GM12892 (cell line): Measurements from ENCODE around the gene SRRM3.
"Not testable (repeated sequence)": the region's sequence is repeated elsewhere in the genome, so short reads cannot be mapped to it uniquely, and the experiment has no call there.

Experiments
- DNase-seq: peaks from one replicate; pipeline ENCODE4 v3.0.0; 2011; ENCODE audit not compliant: insufficient read length
- FAIRE-seq: peaks from 2 replicates; lab custom pipeline; 2011; peaks lifted over from hg19 to GRCh38; lab: Jason Lieb, UNC
- POLR2A ChIP-seq: IDR thresholded peaks from 2 replicates; pipeline ENCODE4 v1.6.1; 2011; ENCODE audit warnings: low read depth, low read length, control low read depth
- POLR2AphosphoS5 ChIP-seq: IDR thresholded peaks from 2 replicates; pipeline ENCODE4 v1.6.1; 2011; ENCODE audit warnings: low read depth, low read length, control low read depth
- TAF1 ChIP-seq: IDR thresholded peaks from 2 replicates; pipeline ENCODE4 v1.6.1; 2011; ENCODE audit warnings: low read depth, mild to moderate bottlenecking, control low read depth, low read length, borderline replicate concordance

Gene SRRM3

DNA sequence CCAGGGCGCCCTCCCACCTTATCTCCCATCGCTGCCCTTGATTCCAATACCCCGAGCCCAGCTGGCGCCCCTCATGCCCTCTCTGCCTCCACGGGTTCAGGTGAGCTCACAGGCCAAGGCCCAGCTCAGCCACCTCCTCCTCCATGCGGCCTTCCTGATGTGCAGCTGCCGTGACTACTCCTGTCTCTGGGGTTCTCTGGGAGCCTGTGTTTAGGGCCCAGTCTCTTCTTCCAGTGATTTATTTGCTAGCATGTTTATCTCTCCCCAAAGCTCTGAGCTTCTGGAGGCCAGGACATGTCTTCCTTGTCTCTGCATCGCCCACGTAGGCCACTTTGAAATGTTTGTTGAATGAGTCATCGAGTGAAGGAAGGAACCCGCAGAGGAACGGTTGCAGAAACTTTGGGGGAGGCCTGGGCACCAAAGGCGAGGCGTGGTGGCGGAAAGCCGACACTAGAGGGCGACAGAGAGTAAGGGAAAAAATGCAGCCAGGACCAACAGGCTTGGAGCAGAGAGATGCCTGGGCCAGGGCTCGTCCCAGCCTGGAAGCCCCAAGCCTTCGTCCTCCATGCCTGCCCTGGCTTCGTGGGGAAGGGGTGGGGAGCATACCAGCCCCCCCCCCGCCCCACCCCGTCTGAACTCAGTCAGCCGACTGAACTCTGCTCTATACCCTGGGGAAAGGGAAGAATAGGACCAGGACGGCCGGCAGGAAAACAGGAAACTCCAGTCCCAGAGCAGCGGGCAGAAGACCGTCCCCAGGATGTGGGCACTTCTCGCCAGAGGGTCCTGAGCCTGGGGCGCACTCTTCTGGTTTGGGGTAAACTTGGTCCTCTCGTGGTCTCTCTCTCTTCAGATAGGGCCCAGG lies 89.9 kb downstream of the SRRM3 start:
- FAIRE-seq = peak; percentile 70
- DNase-seq = peak; percentile 88
- TF ChIP-seq TAF1 (no peak), POLR2AphosphoS5 (no peak), POLR2A (no peak)

DNA sequence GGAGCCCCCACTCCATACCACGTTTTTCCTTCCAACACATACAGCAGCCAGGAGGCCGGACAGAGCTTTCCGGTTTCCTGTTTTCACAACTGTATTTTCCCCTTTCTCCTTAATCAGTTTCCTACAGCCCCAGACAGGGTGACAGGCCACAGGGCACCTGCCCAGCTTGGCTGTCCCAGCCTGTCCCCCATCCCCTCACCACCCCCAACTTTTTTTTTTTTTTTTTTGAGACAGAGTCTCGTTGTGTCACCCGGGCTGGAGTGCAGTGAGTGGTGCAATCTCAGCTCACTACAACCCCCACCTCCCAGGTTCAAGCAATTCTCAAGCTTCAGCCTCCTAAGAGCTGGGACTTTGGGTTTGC lies 90.5 kb downstream of the SRRM3 start:
- TF ChIP-seq TAF1 = no peak
- no peak for TF ChIP-seq POLR2A
- TF ChIP-seq POLR2AphosphoS5 = no peak
- no peak for DNase-seq
- no peak for FAIRE-seq

GRCh38 chr7:76292911-76293310 lies 91.2 kb downstream of the SRRM3 start:
- not testable (repeated sequence) for DNase-seq, FAIRE-seq

- DNase-seq (no peak), FAIRE-seq (no peak)
- TF ChIP-seq POLR2AphosphoS5 = no peak
- TF ChIP-seq POLR2A = no peak
- TF ChIP-seq TAF1 = no peak
Measured at GRCh38 chr7:76293407-76293901, 91.8 kb downstream of the SRRM3 start.

GRCh38 chr7:76294344-76295024 lies 92.8 kb downstream of the SRRM3 start:
- DNase-seq = no peak
- no peak for FAIRE-seq

DNA sequence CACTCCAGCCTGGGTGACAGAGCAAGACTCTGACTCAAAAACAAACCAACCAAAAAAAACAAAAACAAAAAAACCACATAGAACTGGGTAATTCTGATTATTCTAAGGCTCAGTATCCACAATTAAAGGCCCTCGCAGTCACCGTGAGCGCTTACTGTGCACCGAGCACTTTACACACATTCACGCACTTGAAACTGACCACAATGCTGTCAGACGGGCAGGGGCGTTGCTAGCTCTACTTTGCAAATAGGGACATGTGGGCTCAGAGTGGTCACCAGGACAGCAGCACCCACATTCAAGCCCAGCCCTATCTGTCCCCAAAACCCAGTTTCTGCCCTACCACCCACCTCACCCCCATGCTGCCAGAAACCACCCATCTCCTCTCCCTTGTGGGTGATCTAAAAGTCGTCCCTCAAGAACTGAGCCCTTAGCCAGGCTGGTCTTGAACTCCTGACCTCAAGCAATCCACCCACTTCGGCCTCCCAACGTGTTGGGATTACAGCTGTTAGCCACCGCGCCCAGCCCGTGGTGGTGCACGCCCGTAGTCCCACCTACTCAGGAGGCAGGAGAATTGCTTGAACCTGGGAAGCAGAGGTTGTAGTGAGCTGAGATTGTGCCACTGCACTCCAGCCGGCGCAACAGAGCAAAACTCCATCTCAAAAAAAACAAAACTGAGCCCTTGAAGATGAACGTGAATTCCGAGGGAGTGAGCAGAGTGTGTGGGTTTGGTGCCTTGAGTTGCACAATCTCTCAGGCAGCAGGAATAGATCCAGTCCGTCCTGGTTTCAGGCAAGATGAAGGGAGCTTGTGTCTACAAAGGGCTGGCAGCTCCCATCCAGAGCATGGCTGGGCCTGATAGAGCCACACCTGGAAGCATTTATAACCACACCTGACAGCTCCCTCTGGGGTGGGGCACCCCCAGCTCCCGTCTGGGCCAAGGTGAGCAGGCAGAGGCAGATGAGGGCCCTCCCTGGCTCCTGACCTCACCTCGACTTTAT lies 95.3 kb downstream of the SRRM3 start:
- no peak for DNase-seq
- FAIRE-seq = no peak
- TF ChIP-seq POLR2AphosphoS5 (no peak), POLR2A (no peak), TAF1 (no peak)

More at GRCh38 chr7:76294344-76295024, 92.8 kb downstream of the SRRM3 start:
- TF ChIP-seq POLR2A (no peak), POLR2AphosphoS5 (no peak), TAF1 (peak; percentile 26; the same call in 1 of the 2 replicates)

DNA sequence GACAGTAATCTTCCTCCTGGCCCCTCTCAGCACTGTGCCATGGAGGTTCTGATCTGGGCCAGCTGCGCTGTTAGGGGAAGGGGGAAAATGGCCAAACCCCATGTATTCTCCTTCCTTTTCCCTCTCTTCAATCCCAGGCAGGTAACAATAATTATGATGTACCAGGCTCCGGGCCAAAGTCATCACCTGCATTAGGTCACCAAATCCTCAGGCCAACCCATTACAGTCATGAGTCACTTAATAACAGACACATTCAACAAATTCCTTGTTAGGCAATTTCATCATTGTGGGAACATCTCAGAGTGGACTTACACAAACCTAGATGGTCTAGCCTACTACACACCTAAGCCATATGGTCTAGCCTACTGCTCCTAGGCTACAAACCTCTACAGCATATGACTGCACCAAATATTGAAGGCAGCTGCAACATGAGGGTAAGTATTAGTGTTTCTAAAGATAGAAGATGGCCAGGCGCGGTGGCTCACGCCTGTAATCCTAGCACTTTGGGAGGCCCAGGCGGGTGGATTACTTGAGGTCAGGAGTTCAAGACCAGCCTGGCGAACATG lies 98.6 kb downstream of the SRRM3 start:
- no peak for TF ChIP-seq TAF1
- TF ChIP-seq POLR2A = no peak
- no peak for TF ChIP-seq POLR2AphosphoS5
- DNase-seq (no peak), FAIRE-seq (no peak)

DNA sequence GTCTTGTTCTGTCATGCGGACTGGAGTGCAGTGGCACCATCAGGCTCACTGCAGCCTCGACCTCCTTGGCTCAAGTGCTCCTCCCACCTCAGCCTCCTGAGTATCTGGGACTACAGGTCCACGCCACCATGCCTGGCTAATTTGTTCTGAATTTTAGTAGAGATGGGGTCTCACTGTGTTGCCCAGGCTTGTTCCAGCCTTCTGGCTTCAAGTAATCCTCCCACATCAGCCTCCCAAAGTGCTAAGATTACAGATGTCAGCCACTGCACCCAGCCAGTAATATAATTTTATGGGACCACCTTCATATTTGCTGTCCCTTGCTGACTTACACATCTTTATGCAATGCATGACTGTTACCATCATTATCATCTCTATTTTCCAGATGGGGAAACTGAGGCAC lies 99.3 kb downstream of the SRRM3 start:
- TF ChIP-seq TAF1 (no peak), POLR2A (no peak), POLR2AphosphoS5 (no peak)
- no peak for DNase-seq
- no peak for FAIRE-seq

DNA sequence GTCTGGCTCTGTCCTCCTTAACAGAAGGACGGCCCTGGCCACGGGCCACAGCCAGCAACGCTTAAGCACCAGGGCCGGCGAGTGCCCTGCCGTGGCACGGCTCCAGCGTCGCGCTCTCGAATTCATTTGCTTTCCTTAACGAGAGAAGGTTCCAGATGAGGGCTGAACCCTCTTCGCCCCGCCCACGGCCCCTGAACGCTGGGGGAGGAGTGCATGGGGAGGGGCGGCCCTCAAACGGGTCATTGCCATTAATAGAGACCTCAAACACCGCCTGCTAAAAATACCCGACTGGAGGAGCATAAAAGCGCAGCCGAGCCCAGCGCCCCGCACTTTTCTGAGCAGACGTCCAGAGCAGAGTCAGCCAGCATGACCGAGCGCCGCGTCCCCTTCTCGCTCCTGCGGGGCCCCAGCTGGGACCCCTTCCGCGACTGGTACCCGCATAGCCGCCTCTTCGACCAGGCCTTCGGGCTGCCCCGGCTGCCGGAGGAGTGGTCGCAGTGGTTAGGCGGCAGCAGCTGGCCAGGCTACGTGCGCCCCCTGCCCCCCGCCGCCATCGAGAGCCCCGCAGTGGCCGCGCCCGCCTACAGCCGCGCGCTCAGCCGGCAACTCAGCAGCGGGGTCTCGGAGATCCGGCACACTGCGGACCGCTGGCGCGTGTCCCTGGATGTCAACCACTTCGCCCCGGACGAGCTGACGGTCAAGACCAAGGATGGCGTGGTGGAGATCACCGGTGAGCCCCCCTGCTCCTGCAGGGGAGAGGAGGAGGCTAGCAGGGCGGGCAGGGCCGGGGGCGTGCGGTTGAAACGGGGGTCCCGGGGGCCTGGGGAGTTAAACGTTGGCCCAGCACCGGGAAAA lies 100.9 kb downstream of the SRRM3 start, which contains the start of gene HSPB1:
Gene HSPB1 (plus strand): TSS at position 327 of the 855 bp plus-strand sequence. CDS start 40 bp downstream, at position 367.
- DNase-seq (peak; percentile 64), FAIRE-seq (no peak)
- TF ChIP-seq TAF1 = 0 out of 2 replicates have a peak, but pooled peaks have one; percentile 51
- TF ChIP-seq POLR2AphosphoS5 = peak; percentile 67; the same call in 1 of the 2 replicates
- TF ChIP-seq POLR2A = peak; percentile 82; the same call in 1 of the 2 replicates
